NCI-H128 (cell line): Measurements from ENCODE around the gene SORCS1.

Experiments used
- DNase-seq: peaks from one replicate; lab custom pipeline; 2025; ENCODE audit not compliant: unreplicated experiment; lab: John Stamatoyannopoulos, UW

The SORCS1 gene

DNA sequence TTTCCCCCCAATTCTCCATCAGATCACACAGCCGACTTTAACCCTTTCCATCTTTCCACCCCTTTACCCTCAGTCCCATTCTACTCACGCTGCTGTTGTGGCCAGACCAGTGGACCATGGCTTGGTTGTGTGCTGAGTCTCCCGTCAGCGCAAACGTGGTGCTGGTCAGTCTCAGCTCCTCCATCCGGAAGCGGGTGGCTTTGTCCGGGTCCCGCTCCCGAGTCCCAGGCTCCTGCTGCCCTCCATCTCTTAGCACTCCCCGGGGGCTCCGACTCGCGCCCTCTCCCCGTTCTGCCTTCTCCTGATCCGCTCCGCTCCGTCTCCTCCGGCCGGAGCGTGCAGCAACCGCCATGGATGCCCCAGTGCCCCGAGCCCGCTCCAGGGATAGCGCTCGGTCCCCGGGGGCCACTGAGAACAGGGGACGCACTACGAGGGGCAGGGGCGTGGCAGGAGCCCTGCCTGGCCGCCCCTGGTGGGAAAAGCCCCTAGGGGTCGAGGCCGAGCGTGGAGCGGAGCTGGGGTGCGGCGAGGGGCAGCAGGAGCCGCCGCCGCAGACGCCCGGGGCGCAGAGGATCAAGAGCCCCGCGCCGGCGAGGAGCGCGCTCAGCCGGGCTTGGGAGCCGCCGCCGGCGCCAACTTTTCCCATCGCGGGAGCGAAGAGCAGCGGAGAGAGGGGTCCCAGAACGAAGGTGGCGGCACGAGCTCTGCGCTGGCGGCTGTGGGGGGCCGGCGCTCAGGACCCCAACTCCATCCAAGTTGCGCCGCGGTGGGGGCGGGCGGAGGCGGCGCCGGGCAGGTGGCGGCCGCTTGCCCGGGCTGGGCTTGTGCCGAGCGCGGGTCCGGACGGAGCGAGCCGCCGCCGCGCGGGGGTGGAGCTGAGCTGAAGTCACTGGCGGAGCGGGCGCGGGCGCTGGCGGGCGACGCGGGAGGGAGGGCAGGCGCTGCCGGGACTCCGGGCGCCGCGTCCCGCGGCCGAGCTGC lies at the start of gene SORCS1:
TSS of gene SORCS1 (minus strand) at position 826 of the 981 bp plus-strand sequence.
- DNase-seq = no peak

DNA sequence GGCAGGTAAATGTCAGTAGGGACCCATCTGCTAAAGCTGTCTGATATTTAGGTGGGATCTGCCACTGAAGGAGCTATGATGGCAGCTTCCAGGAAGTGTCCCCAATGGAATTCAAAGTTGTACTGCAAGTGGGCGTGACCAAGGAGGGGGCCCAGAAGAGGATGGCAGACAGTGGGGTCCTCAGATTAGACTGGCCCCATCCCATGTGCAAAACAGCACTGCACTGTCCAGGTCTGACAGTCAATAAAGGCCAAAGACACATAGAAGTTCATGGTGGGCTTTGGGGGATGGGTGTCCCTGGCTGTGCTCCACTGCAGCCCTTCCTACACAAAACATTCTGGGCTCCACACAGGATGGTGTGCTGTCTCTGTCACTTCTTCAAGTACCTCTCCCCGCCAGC lies 49.8 kb upstream of the SORCS1 start:
- no peak for DNase-seq

DNA sequence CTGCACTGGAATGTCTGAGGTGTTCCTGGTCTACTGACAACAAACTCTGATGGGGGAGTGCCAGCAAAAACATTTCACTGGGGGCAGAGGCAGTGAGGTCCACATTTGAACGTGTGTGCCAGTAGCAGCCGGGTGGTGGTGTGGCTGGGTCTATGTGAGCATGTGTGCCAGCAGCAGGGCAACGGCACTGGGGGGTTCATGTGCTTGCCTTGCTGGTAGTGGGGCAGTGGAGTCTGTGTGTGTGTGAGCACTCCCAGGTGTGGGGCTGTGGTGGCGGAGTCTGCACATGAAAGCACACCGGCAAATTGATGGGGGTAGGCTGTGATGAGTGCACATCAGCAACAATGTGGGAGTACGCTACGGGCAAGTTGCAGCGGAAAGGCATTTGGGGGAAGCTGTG lies 49.4 kb upstream of the SORCS1 start:
- no peak for DNase-seq

- DNase-seq = no peak
Measured at GRCh38 chr10:107206833-107207232, 42.3 kb upstream of the SORCS1 start.

DNA sequence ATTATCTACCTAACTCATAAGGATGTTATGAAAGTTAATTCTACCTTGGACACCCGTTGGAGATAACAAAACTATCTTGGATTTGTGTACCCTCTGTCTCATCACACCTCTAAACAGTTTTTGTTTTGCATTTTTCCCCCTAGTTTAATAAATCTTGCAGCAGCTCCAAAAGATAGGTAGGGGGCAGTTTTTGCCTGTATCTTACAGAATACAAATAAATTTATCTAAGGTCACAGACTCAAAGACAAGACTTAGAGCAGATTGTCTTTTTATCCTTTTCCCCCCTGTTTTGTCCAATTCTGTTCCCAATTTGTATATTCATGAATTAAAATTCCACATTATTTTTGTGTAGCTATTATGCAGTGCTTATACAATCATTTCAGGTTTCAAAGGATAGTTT lies 5.0 kb upstream of the SORCS1 start:
- no peak for DNase-seq

DNA sequence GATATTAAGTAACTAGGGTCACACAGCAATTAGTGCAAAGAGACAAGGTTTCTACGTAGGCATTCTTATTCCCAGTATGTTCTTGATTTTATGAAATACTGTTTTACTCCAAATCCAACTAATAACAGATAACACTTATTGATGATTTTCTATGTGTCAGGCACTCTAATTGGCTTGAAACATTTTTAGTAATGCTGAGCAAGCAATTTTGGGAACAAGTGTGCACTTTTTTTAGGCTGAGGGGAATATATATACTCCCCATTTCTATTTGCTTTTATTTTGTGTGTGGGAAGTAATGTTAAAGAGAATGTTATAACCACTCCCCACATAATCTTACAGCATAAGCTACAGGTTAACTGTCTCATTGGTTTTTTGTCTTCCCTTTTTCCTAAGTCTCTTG lies 4.2 kb upstream of the SORCS1 start:
- DNase-seq = no peak

GRCh38 chr10:107166403-107166802 lies 1.9 kb upstream of the SORCS1 start:
- DNase-seq = no peak

GRCh38 chr10:107164992-107165391 lies 486 bp upstream of the SORCS1 start:
- no peak for DNase-seq

- no peak for DNase-seq
Measured at GRCh38 chr10:107163076-107163855, 1.2 kb downstream of the SORCS1 start.

GRCh38 chr10:107160866-107161265 lies 3.6 kb downstream of the SORCS1 start:
- no peak for DNase-seq

DNA sequence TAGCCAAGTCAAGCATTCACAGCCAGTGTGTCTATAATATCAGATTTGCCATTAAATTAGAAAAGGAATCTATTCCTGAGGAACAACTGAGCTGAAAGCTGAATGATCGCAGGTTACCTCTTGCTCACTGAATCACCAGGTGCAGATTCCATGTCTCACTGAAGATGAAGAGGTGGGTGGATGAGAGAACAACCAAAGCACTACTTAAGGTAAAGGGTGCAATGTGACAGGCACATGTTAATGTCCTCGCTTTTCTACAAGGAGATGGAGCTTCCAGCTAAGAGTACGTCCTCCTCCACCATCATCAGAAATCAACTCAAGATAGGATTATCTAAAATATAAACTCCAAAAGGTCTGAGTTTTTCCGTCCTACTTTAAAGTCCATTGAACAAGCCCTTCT lies 4.6 kb downstream of the SORCS1 start:
- DNase-seq = no peak

DNA sequence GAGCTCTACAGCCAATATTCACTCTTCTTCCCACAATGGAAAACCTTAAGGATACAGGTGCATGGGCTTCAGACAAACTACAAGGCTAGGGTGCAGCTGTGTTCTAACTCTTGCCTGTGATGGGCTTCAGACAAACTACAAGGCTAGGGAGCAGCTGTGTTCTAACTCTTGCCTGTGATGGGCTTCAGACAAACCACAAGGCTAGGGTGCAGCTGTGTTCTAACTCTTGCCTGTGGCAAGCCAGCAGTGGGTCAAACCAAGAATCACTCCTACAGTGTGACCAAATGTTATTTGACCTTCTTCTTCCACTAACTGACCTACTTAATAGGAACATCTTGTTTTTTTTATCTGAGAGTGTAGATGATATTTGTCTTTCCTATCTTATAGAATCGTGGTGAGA lies 7.4 kb downstream of the SORCS1 start:
- no peak for DNase-seq

DNA sequence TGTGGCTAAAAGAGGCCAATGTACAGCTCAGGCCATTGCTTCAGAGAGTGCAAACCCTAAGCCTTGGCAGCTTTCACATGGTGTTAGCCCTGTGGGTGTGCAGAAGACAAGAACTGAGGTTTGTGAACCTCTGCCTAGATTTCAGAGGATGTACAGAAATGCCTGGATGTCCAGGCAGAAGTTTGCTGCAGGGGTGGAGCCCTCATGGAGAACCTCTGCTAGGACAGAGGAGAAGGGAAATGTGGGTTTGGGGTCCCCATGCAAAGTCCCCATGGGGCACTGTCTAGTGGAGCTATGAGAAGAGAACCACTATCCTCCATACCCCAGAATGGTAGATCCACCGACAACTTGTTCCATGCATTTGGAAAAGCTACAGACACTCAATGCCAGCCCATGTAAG lies 12.4 kb downstream of the SORCS1 start:
- no peak for DNase-seq

GRCh38 chr10:107148906-107149305 lies 15.6 kb downstream of the SORCS1 start:
- DNase-seq = no peak

GRCh38 chr10:107144490-107144889 lies 20.0 kb downstream of the SORCS1 start:
- no peak for DNase-seq

DNA sequence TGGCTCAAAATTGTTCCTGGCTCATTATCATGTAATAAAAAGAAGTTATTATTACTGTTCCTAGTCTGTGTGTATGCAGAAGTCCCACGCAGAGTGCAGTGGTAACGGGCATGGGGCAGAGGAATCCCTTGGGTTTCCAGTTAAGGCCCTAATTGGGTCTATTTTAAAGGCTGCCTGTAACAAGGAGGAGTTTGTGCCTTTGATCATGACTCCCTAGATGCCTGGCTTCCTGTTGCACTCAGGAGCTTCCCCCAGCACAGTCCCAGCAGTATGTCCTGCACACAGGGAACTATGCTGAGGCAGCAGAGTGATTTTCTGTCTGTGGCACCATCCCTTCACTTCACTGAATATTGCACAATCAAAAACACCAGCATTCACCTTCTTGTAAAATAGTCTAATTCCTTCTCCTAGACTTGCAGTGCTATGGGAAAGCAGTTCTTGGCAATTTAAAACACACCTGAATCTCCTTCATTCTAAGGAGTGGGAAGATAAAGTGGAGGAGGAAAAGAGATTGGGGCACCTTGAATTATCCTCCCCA lies 22.9 kb downstream of the SORCS1 start:
- no peak for DNase-seq

- no peak for DNase-seq
Measured at GRCh38 chr10:107139237-107139636, 25.3 kb downstream of the SORCS1 start.

- no peak for DNase-seq
Measured at GRCh38 chr10:107133656-107134055, 30.9 kb downstream of the SORCS1 start.

- DNase-seq = no peak
Measured at GRCh38 chr10:107129000-107129399, 35.5 kb downstream of the SORCS1 start.

- DNase-seq = no peak
Measured at GRCh38 chr10:107126512-107127065, 37.9 kb downstream of the SORCS1 start.

GRCh38 chr10:107122703-107123102 lies 41.8 kb downstream of the SORCS1 start:
- no peak for DNase-seq
